Natural killer cell (primary cell): Measurements from ENCODE around the gene PHLPP1. TPM values are rescaled to one million over a fixed set of nuclear protein-coding genes. Genes with fewer than 3 reads are reported as not detected.

Source experiments
- ATAC-seq, 3 donors: fragments of 150-1000 bp in 2 of 3; fragments of 200-7000 bp in 1 of 3; cut with Tn5 transposase; 1 replicate in 1 of 3; 2 replicates in 2 of 3; pipeline ENCODE4 v1.10.0; 2021; ENCODE audit warnings: mild to moderate bottlenecking in 2 of 3, moderate library complexity in 2 of 3
- DNase-seq, 2 donors: peaks; one replicate each; pipeline versions ENCODE4 v3.0.0 to v3.0.0-alpha.2; 2013 to 2021; ENCODE audit warnings: mixed read lengths in 1 of 2
- H3K27ac ChIP-seq: one replicate; pipeline ENCODE4 v1.5.1; 2013; ENCODE audit warnings: mild to moderate bottlenecking, low read length
- H3K27me3 ChIP-seq: one replicate; pipeline ENCODE4 v1.6.1; 2013; ENCODE audit warnings: low read length; ENCODE audit not compliant: control insufficient read depth, insufficient read depth
- H3K36me3 ChIP-seq: one replicate; pipeline ENCODE4 v1.6.1; 2013; ENCODE audit warnings: low read length; ENCODE audit not compliant: control insufficient read depth, insufficient read depth
- H3K4me1 ChIP-seq: one replicate; pipeline ENCODE4 v1.6.1; 2013; ENCODE audit warnings: low read length; ENCODE audit not compliant: control insufficient read depth, insufficient read depth
- H3K4me3 ChIP-seq: one replicate; pipeline ENCODE4 v1.5.1; 2013; ENCODE audit warnings: low read length
- H3K9me3 ChIP-seq: one replicate; pipeline ENCODE4 v1.6.1; 2013; ENCODE audit warnings: low read length; ENCODE audit not compliant: control insufficient read depth, insufficient read depth
- H3K27ac Mint-ChIP-seq, 2 donors: one replicate each; pipeline ENCODE4 v1.8.0; 2022; ENCODE audit warnings: mild to moderate bottlenecking in 2 of 2, mixed read lengths in 2 of 2, moderate library complexity in 1 of 2
- H3K27me3 Mint-ChIP-seq, 2 donors: one replicate each; pipeline ENCODE4 v1.8.0; 2022; ENCODE audit warnings: low read depth in 2 of 2, mixed read lengths in 2 of 2
- H3K36me3 Mint-ChIP-seq: one replicate; pipeline ENCODE4 v1.8.0; 2022; ENCODE audit warnings: mixed read lengths
- H3K4me1 Mint-ChIP-seq, 2 donors: one replicate each; pipeline ENCODE4 v1.8.0; 2022; ENCODE audit warnings: mixed read lengths in 2 of 2
- H3K4me3 Mint-ChIP-seq: one replicate; pipeline ENCODE4 v1.8.0; 2022; ENCODE audit warnings: mild to moderate bottlenecking, moderate library complexity, mixed read lengths
- H3K9me3 Mint-ChIP-seq, 2 donors: one replicate each; pipeline ENCODE4 v1.8.0; 2022; ENCODE audit warnings: mixed read lengths in 2 of 2
- CTCF ChIP-seq: fragments of 200-600 bp; IDR thresholded peaks from one replicate; pipeline ENCODE4 v1.8.0; 2022; ENCODE audit warnings: antibody characterized with exemption
- WGBS: methylation state at CpG from one replicate; pipeline ENCODE4 v1.1.7; 2013; ENCODE audit warnings: missing lambda C conversion rate; ENCODE audit not compliant: insufficient coverage; 5-methylcytosine and 5-hydroxymethylcytosine counted together
- intact Hi-C: fragments of 100-400 bp; cut with micrococcal nuclease; formaldehyde crosslinking; loops from one replicate; pipeline ENCODE4 v1.14.2; 2022
- total RNA-seq, 4 donors: library from RNA; stranded (reverse); fragments of 120-200 nt in 1 of 4; gene quantifications; one replicate each; pipeline versions ENCODE4 v1.2.3 to v1.2.4, GENCODE V29; 2013 to 2022

PHLPP1 gene
- total RNA-seq, 3 donors from 2014 or later (not counting 1 experiment from before 2014, with no cell fraction given), result 12.1 to 14.8 (median 12.2) TPM

GRCh38 chr18:62828091-62828640 is 112.8 kb downstream of the PHLPP1 start:
- Mint-ChIP-seq H3K27me3 (no peaks in the 10 kb centered on the region), H3K36me3 (no peaks in the 10 kb centered on the region), H3K4me1 (peaks cover 6% of the 10 kb centered on the region in 2 donors), H3K4me3 (no peak overlapping the region), H3K27ac (no peak overlapping the region), H3K9me3 (no peaks in the 10 kb centered on the region)
- no peak for DNase-seq
- 64% methylated on average over 3 of the region's 3 CpGs for WGBS
- Histone ChIP-seq H3K27ac (no peak overlapping the region), H3K27me3 (no peaks in the 10 kb centered on the region), H3K4me1 (no peaks in the 10 kb centered on the region), H3K4me3 (no peak overlapping the region), H3K9me3 (no peaks in the 10 kb centered on the region), H3K36me3 (no peaks in the 10 kb centered on the region)
- intact Hi-C loops, result no loop called here
- ATAC-seq, result no peak
- TF ChIP-seq CTCF, result no peak

- H3K27me3 Mint-ChIP-seq, result no peaks in the 10 kb centered on the region
- H3K27ac Mint-ChIP-seq, result no peak overlapping the region
- Histone ChIP-seq H3K4me3 (no peak overlapping the region), H3K27me3 (no peaks in the 10 kb centered on the region), H3K27ac (no peak overlapping the region), H3K36me3 (no peaks in the 10 kb centered on the region), H3K4me1 (no peaks in the 10 kb centered on the region), H3K9me3 (no peaks in the 10 kb centered on the region)
- TF ChIP-seq CTCF, result no peak
- intact Hi-C loops, result no loop called here
- 67% methylated on average over 1 of the region's 1 CpG for WGBS
- H3K9me3 Mint-ChIP-seq, result no peaks in the 10 kb centered on the region
- peaks cover 6% of the 10 kb centered on the region in 2 donors for H3K4me1 Mint-ChIP-seq
- no peaks in the 10 kb centered on the region for H3K36me3 Mint-ChIP-seq
- H3K4me3 Mint-ChIP-seq, result no peak overlapping the region
- DNase-seq, result no peak
- ATAC-seq, result no peak
Observed at GRCh38 chr18:62828852-62829251, 113.5 kb downstream of the PHLPP1 start.

GRCh38 chr18:62829936-62830335 is 114.6 kb downstream of the PHLPP1 start:
- WGBS, result 95% methylated on average over 7 of the region's 7 CpGs
- no peaks in the 10 kb centered on the region for H3K4me1 ChIP-seq
- H3K4me1 Mint-ChIP-seq, result peaks cover 6 to 14% of the 10 kb centered on the region in 2 donors

More at GRCh38 chr18:62829936-62830335, 114.6 kb downstream of the PHLPP1 start:
- Histone ChIP-seq H3K36me3 (no peaks in the 10 kb centered on the region), H3K27ac (no peak overlapping the region), H3K9me3 (no peaks in the 10 kb centered on the region), H3K4me3 (no peak overlapping the region), H3K27me3 (no peaks in the 10 kb centered on the region)
- Mint-ChIP-seq H3K36me3 (no peaks in the 10 kb centered on the region), H3K9me3 (no peaks in the 10 kb centered on the region), H3K27me3 (no peaks in the 10 kb centered on the region), H3K27ac (no peak overlapping the region), H3K4me3 (no peak overlapping the region)
- TF ChIP-seq CTCF, result no peak
- no peak for ATAC-seq
- DNase-seq, result no peak
- intact Hi-C loops, result no loop called here
